NCI-H187 treated with DMSO at 0.1 percent for 48 hours (cell line): ENCODE results near the gene CUX1.
"Not testable (repeated sequence)": the region's sequence is repeated elsewhere in the genome, so short reads cannot be mapped to it uniquely, and the experiment has no call there.

Experiments used
- DNase-seq: peaks from one replicate; lab custom pipeline; 2025; lab: John Stamatoyannopoulos, UW

CUX1 gene, protein sequence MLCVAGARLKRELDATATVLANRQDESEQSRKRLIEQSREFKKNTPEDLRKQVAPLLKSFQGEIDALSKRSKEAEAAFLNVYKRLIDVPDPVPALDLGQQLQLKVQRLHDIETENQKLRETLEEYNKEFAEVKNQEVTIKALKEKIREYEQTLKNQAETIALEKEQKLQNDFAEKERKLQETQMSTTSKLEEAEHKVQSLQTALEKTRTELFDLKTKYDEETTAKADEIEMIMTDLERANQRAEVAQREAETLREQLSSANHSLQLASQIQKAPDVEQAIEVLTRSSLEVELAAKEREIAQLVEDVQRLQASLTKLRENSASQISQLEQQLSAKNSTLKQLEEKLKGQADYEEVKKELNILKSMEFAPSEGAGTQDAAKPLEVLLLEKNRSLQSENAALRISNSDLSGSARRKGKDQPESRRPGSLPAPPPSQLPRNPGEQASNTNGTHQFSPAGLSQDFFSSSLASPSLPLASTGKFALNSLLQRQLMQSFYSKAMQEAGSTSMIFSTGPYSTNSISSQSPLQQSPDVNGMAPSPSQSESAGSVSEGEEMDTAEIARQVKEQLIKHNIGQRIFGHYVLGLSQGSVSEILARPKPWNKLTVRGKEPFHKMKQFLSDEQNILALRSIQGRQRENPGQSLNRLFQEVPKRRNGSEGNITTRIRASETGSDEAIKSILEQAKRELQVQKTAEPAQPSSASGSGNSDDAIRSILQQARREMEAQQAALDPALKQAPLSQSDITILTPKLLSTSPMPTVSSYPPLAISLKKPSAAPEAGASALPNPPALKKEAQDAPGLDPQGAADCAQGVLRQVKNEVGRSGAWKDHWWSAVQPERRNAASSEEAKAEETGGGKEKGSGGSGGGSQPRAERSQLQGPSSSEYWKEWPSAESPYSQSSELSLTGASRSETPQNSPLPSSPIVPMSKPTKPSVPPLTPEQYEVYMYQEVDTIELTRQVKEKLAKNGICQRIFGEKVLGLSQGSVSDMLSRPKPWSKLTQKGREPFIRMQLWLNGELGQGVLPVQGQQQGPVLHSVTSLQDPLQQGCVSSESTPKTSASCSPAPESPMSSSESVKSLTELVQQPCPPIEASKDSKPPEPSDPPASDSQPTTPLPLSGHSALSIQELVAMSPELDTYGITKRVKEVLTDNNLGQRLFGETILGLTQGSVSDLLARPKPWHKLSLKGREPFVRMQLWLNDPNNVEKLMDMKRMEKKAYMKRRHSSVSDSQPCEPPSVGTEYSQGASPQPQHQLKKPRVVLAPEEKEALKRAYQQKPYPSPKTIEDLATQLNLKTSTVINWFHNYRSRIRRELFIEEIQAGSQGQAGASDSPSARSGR (N-terminal part only)

DNA sequence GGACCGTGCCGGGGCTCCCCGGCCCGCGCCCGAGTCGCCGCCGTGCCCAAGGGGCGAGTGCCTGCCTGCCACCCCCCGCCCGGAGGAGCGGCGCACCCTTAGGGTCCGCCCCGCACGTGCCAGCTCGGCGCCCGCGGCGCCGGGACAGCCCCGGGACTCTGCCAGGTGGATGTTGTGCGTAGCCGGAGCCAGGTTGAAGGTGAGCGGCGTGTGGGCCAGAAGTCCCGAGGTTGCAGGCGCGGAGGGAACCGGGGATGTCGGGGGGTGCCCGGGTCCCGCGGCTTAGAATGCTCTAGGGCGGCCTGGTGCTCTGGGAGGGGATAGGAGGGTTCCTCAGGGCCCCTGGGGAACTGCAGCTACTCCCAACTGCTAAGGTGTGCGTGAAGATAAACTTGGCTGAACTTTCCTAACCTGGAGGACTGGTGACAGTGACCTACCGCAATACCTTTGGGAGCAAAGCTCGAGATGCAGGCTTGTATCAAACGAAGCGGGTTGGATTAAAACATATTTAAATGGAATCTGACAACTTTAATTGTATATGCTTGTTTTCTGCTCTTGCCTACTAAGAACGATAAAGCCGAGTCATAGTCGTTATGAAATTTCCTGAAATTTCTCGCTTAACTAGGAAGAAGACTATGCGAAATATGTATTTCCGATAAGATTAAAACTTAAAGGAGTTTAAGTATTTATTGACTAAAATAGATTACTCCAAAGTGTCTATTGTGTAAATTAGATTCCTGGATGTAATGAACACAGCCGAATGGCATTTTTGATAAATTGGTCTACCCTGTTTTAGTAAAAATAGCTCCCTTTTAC lies at the start of gene CUX1:
CUX1 (plus strand) TSS at position 156 of the 816 bp plus-strand sequence; CDS start at position 170, 14 bp downstream.
- no peak for DNase-seq

DNA sequence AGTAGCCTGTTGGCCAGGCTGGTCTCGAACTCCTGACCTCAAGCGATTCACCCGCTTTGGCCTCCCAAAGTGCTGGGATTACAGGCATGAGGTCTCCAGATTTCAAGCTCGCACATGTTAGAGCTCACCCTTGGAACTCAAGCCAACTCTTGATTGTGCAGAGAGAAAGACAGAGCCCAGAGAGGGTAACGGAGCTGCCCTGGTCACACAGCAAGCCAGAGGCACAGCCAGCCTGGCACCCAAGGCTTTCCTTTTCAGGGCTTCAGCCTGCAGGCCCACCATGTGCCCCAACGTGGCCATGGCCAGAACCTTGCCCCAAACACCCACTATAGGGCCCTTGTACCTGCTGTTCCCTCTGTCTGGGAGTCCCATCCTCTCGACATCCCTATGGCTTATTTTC lies 49.1 kb upstream of the CUX1 start:
- DNase-seq, result no peak

DNA sequence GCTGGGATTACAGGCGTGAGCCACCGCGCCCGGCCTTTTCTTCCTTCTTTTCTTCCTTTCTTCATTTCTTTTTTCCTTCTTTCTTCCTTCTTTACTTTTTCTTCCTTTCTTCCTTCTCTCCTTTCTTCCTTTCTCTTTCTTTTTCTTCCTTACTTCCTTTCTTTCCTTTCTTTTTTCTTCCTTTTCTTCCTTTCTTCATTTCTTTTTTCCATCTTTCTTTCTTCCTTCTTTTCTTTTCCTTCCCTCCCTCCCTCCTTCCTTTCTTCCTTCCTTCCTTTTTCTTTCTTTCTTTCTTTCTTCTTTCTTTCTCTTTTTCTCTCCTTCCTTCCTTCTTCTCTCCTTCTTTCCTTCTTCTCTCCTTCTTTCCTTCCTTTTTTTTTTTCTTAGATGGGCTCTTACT lies 47.0 kb upstream of the CUX1 start:
- no peak for DNase-seq

DNA sequence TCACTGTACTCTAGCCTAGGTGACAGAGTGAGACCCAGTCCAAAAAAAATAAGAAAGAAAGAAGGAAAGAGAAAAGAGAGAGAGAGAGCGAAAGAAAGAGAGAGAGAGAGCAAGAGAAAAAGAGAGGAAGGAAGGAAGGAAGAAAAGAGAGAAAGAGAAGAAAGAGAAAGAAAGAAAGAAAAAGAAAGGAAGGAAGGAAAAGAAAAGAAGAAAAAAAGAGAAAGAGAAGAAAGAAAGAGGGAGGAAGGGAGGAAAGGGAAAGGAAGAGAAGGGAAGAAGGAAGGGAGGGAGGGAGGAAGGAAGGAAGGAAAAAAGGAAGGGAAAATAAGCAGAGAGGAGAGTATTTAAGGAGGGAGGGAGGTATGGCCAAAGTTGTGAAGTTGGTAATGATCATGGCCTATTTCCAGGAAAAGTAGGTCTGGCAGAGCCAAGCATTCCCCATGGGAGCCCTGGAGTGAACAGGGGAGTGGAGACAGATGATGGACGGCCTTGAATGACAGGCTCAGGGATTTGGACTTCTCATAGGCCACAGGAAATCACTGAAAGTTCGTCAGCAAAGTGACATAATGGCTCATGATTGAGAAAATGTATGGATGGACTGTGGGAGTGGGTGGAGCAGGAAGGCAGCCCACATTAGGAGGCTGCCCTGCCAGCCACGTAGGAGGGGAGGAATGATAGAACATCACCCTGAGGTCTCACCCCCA lies 44.8 kb upstream of the CUX1 start:
- no peak for DNase-seq

DNA sequence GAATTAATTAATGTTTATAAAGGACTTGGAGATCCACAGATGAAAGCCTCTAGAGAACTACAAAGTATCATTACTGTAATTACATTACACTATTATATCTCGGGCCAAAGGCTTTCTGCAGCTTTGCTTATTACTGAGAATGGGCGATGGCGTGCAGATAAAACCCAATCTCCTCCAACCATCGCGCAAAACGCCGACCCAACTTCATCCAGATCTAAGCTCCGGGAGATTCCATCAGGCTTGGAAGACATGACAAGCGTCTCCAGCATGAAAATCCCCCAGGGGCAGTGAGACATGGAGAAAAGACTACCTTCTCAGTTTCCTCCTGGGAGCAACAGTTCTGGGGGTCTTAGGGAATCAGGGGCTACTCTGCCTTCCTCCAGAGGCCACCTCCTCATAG lies 42.2 kb upstream of the CUX1 start:
- DNase-seq, result no peak

DNA sequence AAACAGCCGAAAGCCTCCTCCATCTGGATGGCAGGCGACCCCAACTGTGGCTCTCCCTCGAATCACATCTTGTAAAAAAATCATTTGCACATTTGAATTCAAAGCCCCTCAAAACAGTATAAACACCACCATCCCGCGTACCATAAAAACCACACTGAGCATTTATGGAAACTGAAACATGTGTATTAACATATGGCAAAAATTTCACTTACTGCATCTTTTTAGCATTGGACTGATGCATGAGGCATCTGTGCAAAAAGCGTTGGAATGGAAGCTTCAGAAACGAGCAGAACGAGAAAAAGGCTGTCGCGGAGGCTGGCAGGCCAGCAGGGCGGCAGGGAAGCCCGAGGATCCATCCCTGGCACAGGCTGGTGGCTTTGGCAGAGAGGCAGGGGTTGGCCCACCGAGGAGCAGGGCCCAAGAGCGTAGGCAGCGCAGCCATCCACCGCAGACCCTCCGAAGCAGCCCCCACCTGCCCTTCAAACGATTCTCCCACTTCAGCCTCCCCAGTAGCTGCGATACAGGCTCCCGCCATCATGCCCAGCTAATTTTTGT lies 39.3 kb upstream of the CUX1 start:
- no peak for DNase-seq

DNA sequence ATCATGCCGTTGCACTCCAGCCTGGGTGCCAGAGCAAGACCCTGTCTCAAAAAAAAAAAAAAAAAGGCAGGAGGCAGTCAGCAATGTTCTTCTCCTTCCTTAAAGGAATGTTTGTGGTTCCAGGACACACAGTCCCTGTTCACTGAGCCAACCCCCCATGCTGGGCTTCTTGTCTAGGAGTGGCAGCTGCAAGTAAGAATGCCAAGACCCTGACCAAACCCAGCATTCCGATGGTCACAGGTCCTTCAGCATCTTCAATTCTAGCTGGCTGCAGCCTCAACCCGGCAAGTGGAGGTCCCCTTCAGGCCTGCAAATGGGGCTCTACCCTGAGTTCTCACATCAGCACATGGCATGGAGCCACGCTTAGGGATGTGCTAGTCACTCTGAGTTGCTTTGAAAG lies 38.2 kb upstream of the CUX1 start:
- no peak for DNase-seq

DNA sequence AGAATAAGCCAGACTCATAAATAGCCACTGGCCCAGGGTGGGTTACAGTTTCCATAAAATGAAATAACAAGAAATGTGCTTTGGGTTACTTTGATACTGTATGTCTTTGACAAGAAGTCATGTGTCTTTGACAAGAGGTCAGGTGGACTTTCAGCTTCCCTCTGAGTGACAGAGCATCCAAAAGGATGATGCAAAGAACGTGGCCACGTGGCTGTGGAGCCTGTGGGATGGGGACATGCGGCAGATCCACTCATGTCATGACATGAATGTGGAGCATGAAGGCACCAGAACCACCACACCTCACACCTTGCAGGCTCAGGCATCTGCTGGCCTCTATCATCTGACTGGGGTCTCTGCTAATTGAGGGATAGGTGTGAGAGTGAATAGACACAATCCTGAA lies 37.1 kb upstream of the CUX1 start:
- DNase-seq, result no peak

DNA sequence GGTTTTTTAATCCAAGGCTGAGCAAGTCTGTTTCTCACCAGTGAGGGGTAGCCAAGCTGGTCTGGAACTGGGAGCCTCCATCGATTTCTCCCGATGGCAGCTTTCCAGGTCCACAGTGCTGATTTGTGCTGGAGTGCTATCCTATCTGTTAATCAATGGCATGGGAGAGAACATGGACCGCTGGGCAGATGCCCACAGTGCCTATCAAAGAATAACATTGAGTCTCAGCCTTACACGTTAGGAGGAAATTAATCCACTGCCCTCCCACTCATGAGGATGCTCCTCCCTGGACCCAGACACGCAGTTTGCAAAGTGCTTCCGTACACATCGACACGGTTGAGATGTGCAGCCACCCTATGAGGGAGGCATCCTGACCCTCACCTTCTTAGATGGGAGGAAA lies 36.0 kb upstream of the CUX1 start:
- DNase-seq, result no peak

DNA sequence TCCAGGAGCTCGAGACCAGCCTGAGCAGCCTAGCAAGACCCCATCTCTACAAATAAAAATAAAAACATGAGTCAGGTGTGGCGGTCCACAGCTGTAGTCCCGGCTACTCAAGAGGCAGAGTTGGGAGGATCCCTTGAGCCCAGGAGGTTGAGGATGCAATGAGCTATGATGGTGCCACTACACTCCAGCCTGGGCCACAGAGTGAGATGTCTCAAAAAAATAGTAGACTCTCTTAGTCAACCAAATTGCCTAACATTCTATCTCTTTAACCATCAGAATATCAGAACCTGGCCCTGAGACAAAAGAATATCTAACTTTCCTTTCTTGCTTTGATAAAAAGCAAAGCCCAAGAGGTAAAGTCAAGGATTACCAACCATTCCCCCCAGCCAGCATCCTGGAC lies 35.0 kb upstream of the CUX1 start:
- DNase-seq, result no peak

DNA sequence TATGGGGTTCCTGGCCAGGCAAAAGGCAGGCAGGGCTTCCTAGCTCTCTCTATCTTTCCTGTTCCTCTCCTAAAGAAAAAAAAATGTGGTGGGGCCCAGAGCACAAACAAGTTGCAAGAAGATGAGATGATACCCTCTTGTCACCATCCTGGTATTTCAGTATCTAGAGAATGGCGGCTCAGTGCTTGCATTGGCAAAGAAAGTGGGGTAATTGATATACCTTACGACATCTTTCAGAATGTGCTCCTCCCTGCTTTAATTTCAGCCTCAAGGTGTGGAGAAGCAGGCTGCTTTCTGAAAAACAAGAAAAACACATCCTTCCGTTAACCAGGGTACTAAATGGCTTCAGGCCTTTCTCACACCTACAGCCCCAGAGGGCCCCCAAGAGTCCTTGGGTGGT lies 34.5 kb upstream of the CUX1 start:
- DNase-seq, result no peak

DNA sequence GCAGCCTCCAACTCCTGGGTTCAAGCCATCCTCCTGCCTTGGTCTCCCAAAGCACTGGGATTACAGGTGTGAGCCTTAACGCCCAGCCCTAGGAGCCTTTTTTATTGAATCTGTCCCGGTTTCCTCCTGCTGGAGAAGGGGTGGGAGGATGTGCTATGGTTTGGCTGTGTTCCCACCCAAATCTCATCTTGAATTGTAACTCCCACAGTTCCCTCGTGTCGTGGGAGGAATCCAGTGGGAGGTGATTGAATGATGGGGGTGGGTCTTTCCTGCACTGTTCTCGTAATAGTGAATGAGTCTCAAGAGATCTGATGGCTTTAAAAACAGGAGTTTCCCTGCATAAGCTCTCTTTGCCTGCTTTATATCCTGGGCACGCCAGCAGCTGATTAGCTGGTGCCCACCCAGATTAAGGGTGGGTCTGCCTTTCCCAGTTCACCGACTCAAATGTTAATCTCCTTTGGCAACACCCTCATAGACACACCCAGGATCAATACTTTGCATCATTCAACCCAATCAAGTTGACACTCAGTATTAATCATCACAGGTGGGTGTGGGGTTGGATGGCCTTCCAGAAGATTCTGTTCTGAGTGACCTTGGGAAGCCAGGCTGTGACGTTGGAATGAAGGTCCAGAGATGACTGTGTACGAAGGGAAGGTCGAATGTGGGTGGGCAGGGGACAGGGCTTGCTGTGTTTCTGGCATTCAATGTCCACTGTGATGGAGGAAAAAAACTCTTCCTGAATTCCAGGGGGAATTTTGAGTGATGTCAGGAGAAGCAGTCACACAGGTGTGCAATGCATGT lies 33.8 kb upstream of the CUX1 start:
- DNase-seq, result no peak

DNA sequence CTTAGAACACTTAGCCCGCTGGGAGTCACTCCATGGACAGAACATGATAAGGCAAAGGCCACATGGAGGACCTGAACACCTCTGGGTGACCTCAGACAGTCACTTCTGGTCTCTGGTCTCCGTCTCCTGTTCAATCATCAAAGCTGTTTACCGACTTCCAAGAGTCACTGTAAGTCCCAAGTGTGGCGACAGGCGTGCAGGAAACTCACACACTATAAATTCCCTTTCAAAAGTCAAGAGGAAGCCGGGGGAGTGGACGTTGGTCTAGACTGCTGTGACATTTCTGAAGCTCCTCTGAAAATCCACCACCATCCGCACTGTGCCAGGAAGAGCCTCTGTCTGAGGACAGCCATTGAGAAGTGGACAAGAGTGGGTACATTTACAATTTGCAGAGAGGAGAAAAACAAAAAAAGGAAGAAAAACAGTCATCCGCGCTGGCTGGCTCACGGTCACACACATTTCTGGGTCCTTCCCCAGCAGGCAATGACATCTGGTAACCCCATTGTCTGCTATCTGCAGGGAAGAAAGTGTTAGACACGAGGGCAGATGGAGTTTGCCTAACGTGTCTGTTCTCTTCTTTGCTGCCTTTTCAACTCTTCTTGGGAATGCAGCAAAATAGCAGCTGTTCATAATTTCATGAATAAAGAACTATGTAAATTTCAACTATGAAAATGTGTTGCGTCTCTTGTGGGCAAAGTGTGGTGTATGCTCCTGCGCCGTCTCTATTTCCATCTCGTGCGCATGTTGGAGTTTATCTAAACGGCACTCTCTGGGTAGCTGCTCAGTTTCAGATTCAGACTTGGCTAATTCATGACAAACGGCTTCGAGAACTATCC lies 32.9 kb upstream of the CUX1 start:
- DNase-seq, result no peak

DNA sequence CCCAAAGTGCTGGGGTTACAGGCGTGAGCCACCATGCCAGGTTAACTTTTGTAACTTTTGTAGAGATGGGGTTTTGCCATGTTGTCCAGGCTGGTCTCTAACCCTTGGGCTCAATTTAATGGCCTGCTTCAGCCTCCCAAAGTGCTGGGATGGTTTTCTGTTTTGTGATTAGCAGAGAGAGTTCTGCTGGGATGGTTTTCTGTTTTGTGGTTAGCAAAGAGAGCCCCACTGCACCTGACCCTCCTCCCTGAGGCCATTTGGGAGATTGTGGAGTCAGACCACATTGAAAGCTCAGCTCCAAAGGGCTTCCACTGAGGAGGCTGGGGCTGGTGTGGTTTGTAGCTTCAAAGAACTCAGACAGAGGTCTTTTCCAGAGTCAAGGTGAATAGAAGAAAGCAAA lies 29.6 kb upstream of the CUX1 start:
- DNase-seq, result no peak

DNA sequence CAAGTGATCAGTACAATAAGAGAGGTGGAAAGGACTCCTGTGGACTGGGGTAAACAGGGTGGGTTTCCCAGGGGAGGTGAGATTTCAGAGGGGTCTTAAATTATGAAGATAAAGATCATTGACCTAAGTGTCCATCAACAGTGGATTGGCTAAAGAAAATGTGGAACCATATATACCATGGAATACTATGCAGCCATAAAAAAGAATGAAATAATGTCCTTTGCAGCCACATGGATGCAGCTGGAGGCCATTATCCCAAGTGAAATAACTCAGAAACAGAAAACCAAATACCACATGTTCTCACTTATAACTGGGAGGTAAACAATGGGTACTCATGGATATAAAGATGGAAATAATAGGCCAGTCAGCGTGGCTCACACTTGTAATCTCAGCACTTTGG lies 28.9 kb upstream of the CUX1 start:
- DNase-seq, result no peak

DNA sequence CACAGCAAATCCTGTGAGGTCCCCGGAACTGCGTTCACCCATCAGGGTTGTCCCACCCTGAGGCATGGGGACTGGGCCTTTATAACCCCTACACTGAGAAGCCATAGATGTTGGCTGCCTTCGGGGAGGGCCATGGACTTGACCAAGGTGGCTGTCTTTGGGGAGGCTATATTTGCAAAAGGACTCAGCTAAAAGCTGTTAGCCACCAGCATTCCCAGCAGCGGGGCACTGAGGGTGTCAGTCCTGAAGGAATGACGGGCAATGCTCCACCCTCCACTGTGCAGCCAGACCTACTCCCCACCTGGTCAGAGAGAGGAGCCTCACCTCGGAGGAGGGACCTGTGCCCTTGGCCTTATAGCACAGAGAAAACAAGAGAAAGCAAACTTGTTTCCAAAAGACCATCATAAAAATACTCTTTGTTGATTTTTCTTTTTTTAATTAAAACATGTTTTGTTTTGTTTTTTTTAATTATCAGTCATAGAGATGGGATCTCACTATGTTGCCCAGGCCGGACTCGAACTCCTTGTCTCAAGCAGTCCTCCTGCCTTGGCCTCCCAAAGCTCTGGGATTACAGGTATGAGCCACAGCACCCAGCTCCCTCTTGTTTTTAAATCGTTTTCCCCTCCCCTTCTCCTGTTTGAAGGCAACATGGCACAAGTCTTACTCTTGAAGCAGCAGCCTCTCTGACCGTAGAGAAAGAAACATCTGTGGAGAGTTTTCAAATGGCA lies 26.7 kb upstream of the CUX1 start:
- no peak for DNase-seq

DNA sequence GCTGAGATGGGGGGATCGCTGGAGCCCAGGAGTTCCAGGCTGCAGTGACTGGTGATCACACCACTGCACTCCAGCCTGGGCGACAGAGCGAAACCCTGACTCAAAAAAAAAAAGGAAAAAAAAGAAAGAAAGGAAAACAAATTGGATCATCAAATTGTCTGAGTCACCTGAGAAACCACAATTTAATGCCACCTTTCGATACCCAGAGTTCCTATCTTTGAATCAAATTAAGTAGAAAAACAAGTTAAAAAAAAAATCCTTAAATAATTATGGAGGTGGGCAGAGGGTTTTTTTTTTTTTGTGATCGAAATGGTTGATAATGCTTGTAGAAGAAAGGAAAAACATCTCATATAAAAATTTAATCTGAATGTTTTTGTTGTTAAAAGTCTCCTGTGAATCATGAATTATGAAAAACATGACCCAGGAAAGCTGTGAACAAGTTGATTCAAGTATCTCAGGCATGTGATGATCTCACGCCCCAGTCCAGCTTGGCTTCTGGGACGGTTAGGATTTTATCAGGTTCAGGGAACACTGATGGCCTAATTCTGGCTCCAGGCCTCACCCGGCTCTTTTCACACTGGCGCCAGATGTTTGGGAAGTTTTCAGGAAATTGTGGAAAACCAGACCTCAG lies 25.3 kb upstream of the CUX1 start:
- no peak for DNase-seq

DNA sequence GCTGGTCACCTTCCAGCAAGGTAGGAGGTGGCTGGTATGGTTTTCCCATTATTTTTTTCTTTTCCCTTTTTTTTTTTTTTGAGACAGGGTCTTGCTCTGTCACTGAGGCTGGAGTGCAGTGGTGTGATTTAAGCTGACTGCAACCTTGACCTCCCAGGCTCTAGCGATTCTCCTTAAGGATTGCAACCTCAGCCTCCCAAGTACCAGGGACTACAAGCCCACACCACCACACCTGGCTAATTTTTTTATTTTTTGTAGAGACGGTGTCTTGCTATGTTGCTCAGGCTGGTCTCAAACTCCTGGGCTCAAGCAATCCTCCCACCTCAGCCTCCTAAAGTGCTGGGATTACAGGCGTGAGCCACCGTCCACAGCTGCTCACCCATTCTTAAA lies 24.7 kb upstream of the CUX1 start:
- DNase-seq, result not testable (repeated sequence)
